GM19372 (cell line): ENCODE results near the gene ALMS1.

Experiments used
- ATAC-seq: cut with Tn5 transposase; IDR thresholded peaks from one replicate; pipeline ENCODE4 v1.9.1; 2021; ENCODE audit warnings: mild to moderate bottlenecking, low read depth, moderate library complexity; ENCODE audit not compliant: unreplicated experiment

ALMS1 gene

GRCh38 chr2:73654175-73654574, 268.5 kb downstream of the ALMS1 start:
- no peak for ATAC-seq
